Hematopoietic multipotent progenitor cell treated with erythropoietin and hydrocortisone succinate and interleukin-3 and kit ligand, for 15 days (in vitro differentiated cells): ENCODE results near the gene RABEP1.
"Not testable (repeated sequence)": the region's sequence is repeated elsewhere in the genome, so short reads cannot be mapped to it uniquely, and the experiment has no call there.

Experiments used
- DNase-seq: peaks from one replicate; pipeline ENCODE4 v3.0.0-alpha.2; 2015; ENCODE audit warnings: low spot score

RABEP1 gene

DNA sequence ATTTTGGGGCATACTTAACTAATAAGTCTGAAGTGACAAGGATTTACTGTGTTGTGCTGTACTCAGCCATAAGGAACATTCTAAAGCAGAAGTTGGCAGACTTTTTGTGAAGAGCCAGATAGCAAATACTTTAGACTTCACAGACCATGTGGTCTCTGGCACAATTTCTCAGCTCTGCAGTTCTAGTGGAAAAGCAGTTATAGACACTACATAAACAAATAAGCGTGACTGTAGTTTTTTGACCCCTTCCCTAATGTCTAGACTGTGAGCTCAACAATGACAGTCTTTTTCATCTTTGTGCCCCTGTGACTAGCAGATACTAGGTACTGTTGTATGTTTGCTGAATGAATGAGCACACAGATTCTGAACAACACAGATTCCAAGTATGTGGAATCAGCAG lies 142.8 kb downstream of the RABEP1 start:
- no peak for DNase-seq

DNA sequence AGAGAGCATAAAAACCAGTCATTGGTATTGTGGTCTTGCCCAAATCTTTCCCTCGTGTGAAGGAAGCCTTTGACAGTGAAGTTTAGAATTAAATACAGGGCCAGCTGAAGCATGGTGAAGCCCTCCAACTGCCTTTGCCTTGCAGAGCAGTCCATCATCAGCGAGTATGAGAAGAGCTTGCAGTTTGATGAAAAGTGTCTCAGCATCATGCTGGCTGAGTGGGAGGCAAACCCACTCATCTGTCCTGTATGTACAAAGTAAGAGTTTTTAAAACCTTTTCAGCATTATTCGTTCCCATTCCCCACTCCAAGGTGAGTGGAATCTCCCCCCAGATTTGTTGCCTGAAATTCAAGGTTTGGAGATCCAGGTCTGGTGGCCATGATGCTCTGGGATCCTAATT lies 143.7 kb downstream of the RABEP1 start:
- no peak for DNase-seq

DNA sequence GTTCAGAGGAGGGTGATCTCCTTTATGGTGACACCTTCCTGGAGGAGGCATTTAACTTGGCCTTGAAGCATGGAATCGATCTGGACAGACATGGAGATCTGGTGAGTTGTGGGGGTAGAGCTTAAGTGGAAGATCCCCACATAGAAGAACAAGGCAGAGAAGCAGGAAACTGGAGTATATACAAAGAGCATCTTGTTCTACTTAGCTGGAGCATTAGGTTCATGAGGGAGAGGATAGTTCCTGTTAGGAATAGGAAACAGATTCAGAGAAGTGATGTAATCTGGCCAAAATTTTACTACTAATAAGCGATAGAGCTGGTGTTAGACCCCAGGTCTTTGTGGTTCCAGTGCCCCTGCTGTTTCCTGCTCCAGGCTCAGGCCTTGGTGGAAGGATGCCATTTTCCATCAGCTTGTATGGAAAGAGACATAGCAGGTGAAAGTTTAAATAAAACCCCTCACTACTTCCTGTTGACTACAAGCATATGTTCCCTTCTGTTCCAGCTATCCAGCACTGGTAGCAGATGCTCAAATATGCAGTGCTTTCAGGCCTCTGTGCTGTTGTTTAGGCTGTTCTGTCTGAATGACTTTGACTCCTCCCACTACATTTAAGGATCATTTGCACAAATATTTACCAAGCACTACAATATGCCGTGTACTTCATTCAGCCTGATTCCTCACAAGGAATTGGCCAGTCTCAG lies 147.3 kb downstream of the RABEP1 start:
- DNase-seq = no peak

DNA sequence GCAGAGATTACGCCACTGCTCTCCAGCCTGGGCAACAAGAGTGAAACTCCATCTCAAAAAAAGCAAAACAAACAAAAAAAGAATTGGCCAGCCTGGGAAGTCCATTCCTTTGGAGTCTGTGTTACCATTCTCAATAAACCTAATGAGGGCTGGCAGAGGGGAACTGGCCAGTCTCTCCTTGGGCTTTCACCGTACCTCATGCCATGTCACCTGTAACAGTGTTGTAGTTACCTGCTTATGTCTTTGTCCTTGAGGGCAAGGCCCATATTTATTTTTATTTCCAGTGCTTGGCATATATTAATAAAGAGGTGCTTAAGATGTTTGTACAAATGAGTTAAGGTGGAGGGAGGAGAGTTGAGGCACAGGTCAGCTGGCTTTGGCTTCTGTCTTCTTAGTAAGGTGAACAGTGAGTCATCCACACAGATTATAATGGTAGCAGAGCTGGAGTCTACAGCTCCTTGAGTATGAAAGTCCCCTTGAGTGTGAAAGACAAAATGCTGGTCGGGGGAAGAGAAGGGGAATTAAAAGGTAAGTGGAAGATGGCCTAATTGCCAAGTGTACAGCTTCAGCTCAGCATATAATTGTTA lies 148.4 kb downstream of the RABEP1 start:
- DNase-seq = no peak

DNA sequence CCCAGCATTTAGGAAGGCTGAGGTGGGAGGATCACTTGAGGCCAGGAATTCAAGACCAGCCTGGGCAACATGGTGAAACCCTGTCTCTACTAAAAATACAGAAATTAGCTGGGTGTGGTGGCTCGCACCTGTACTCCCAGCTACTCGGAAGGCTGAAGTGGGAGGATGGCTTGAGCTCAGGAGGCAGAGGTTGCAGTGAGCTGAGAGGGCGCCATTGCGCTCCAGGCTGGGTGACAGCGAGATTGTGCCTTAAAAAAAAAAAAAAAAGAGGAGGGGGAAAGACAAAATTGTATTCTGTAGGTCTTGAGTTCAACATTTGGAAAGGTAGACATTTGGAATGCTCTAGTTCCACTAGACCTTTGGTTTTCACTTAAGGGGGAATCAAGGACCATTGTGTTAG lies 149.2 kb downstream of the RABEP1 start:
- not testable (repeated sequence) for DNase-seq

DNA sequence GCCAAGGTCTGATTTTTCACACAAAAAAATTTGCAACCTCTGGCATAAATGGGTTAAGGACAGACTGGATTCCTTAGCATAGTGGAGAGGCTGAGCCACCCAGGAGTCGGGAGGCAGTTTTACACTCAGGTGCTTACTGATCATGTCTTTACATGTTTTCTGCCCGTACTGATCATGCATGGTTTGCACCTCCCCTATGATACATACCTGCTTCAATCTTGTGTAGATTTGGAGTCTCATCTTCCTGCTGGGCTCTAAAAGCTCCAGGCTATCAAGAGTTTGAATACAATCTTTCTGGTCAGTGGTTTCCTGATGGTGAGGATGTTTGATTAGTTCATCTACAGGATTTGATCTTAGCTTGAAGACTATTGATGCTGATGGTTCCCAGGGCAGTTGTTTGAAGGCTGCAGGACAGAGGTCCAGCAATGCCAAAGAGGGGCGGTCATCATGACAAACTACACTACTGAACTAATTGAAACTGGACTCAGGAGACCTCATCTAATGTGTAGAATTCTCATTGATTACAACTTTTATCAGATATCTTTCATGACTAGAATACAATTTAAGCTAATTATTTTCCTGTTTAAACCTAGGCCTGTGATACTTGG lies 150.0 kb downstream of the RABEP1 start:
- DNase-seq = no peak

DNA sequence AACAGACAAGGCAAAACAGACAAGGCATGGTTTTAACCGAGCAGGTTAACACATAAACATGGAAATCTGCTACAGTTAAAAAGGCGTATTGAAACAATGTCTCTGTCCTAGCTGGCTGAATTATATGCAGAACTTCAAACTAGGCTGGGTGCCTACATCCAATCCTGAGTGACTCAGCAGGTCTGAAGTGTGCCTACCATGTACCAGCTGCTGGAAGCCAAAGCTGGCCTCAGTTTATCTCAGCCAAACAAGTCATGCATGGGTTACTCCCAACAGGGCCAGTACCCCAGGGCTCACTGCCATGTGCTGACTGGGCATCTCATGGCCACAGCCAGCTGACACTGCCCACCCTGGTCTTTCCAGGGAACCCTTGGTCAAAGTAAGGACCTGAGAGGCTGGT lies 152.9 kb downstream of the RABEP1 start:
- DNase-seq = peak; percentile 81
